Fibroblast of lung (primary cell): Measurements from ENCODE around the gene BRDT. TPM values are rescaled to one million over a fixed set of nuclear protein-coding genes. Genes with fewer than 3 reads are reported as not detected.

ENCODE experiments used
- DNase-seq, 2 donors: peaks; one replicate each; pipeline versions ENCODE4 v3.0.0 to v3.0.0-alpha.2; 2010; ENCODE audit warnings: low read depth in 2 of 2
- H2AFZ ChIP-seq: 2 replicates; pipeline ENCODE4 v1.5.1; 2012; ENCODE audit warnings: low read length, control low read depth, inconsistent platforms
- H3K27ac ChIP-seq: 2 replicates; pipeline ENCODE4 v1.5.1; 2011; ENCODE audit warnings: low read length, control low read depth; ENCODE audit not compliant: insufficient read depth
- H3K27me3 ChIP-seq: 2 replicates; pipeline ENCODE4 v1.5.1; 2011; ENCODE audit warnings: mild to moderate bottlenecking, low read length; ENCODE audit not compliant: control insufficient read depth, insufficient read depth
- H3K36me3 ChIP-seq: 2 replicates; pipeline ENCODE4 v1.5.1; 2011; ENCODE audit warnings: low read length; ENCODE audit not compliant: control insufficient read depth, insufficient read depth
- H3K4me1 ChIP-seq: 2 replicates; pipeline ENCODE4 v1.5.1; 2011; ENCODE audit warnings: low read length; ENCODE audit not compliant: control insufficient read depth, insufficient read depth; ENCODE audit errors: extremely low read depth
- H3K4me2 ChIP-seq: 2 replicates; pipeline ENCODE4 v1.5.1; 2011; ENCODE audit warnings: low read length, control low read depth; ENCODE audit not compliant: insufficient read depth; ENCODE audit errors: extremely low read depth
- H3K4me3 ChIP-seq, 4 experiments: fragments of 200-600 bp in 1 of 4; sonication (generic) in 1 of 4; replicated peaks in 1 of 4; 2 replicates each; pipeline ENCODE4 v1.5.1; 2011 to 2016; ENCODE audit warnings: low read length in 4 of 4, low read depth in 3 of 4, mild to moderate bottlenecking in 3 of 4, control low read depth in 2 of 4, inconsistent platforms in 1 of 4, mixed read lengths in 1 of 4; ENCODE audit not compliant: insufficient read depth in 1 of 4; ENCODE audit errors: control extremely low read depth in 1 of 4
- H3K79me2 ChIP-seq: 2 replicates; pipeline ENCODE4 v1.5.1; 2012; ENCODE audit warnings: mild to moderate bottlenecking, low read length, inconsistent platforms; ENCODE audit not compliant: control insufficient read depth, insufficient read depth
- H3K9ac ChIP-seq: 2 replicates; pipeline ENCODE4 v1.5.1; 2011; ENCODE audit warnings: mild to moderate bottlenecking, low read length, control low read depth; ENCODE audit not compliant: insufficient read depth
- H3K9me3 ChIP-seq: 2 replicates; pipeline ENCODE4 v1.5.1; 2012; ENCODE audit warnings: low read depth, low read length; ENCODE audit not compliant: control insufficient read depth, insufficient read depth
- H4K20me1 ChIP-seq: 2 replicates; pipeline ENCODE4 v1.5.1; 2011; ENCODE audit warnings: low read length; ENCODE audit not compliant: control insufficient read depth, insufficient read depth; ENCODE audit errors: extremely low read depth
- CTCF ChIP-seq, 2 donors: IDR thresholded peaks in 1 of 2; conservative IDR thresholded peaks in 1 of 2; 1 replicate in 1 of 2; 2 replicates in 1 of 2; pipeline ENCODE4 v1.5.1; 2011 to 2012; ENCODE audit warnings: low read length in 2 of 2, control low read depth in 1 of 2, inconsistent platforms in 1 of 2, low read depth in 1 of 2, mild to moderate bottlenecking in 1 of 2
- EZH2 ChIP-seq: IDR thresholded peaks from 2 replicates; pipeline ENCODE4 v1.5.1; 2012; ENCODE audit warnings: low read length, control low read depth, mild to moderate bottlenecking; ENCODE audit errors: missing control alignments
- polyA plus RNA-seq, 2 donors: library from polyadenylated mRNA; depleted of rRNA in 1 of 2; stranded (reverse) in 1 of 2; unstranded in 1 of 2; fragments of >200 nt; gene quantifications; 2 replicates each; pipeline ENCODE4 v1.2.1, GENCODE V29; 2011 to 2012; ENCODE audit warnings: missing spikeins in 1 of 2
- total RNA-seq: library from RNA; depleted of rRNA; stranded (reverse); fragments of >200 nt; gene quantifications from 2 replicates; pipeline ENCODE4 v1.2.1, GENCODE V29; 2014

The BRDT gene
- total and polyA plus RNA-seq, 2 donors (not counting 1 experiment from before 2014, with no cell fraction given): not detected

DNA sequence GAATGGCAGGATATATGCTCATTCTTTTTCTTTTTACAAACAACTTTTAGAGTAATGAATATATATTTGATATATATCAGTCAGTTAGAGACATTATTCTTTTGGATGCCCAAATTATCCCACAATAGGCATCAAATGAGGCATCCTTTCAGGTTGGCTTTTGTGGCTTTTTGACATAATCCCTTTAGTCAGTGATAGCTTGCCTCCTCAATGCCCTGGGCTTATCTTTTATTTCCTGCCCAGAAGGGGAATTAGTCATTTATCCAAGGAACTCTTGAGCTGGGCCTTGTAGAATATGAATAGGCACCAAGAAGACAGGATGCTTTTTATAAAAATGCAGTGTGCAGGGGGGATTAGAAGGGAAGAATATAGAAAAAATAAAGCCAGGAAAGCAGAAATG is 102.7 kb downstream of the BRDT start:
- no peak for TF ChIP-seq CTCF (conservative IDR thresholded peaks at IDR 0.05 in 1 of 2, IDR thresholded peaks at IDR 0.05 in 1 of 2; ENCODE audit: low read depth in 1 of 2, low read length in 2 of 2)
- no peak for TF ChIP-seq EZH2
- H3K9ac ChIP-seq: no peak overlapping the region
- H3K36me3 ChIP-seq: no peaks in the 10 kb centered on the region

More for the DNA sequence above, 102.7 kb downstream of the BRDT start:
- no peaks in the 10 kb centered on the region for H3K27me3 ChIP-seq
- no peaks in the 10 kb centered on the region for H3K4me1 ChIP-seq
- H4K20me1 ChIP-seq: no peaks in the 10 kb centered on the region
- no peak overlapping the region for H3K4me2 ChIP-seq
- DNase-seq: no peak
- no peaks in the 10 kb centered on the region for H3K79me2 ChIP-seq
- H3K27ac ChIP-seq: no peak overlapping the region
- no peaks in the 10 kb centered on the region for H3K9me3 ChIP-seq
- no peak overlapping the region for H2AFZ ChIP-seq
- no peak overlapping the region for H3K4me3 ChIP-seq

Other genes starting within 250 kb of the BRDT start
- gene TGFBR3, start 63.2 kb upstream of the BRDT start, total RNA-seq: 31.6 and 98.1 TPM in 2 replicates
- 56.8 and 68.3 TPM in 2 replicates for gene TGFBR3, start 63.2 kb upstream of the BRDT start, polyA plus RNA-seq
- gene EPHX4, start 80.6 kb downstream of the BRDT start, total RNA-seq: 0.26 and 0.33 TPM in 2 replicates
- 0.54 and 1.5 TPM in 2 replicates for gene EPHX4, start 80.6 kb downstream of the BRDT start, polyA plus RNA-seq
- gene SETSIP, start 126.0 kb downstream of the BRDT start, total RNA-seq: 0.17 and 0.26 TPM in 2 replicates
- gene SETSIP, start 126.0 kb downstream of the BRDT start, polyA plus RNA-seq: 0.11 and 0.12 TPM in 2 replicates
- gene BTBD8, start 130.9 kb downstream of the BRDT start, total RNA-seq: 10.6 and 10.8 TPM in 2 replicates
- gene BTBD8, start 130.9 kb downstream of the BRDT start, polyA plus RNA-seq: 1.7 and 2.2 TPM in 2 replicates